HG03565 (cell line): ENCODE results near the gene GPR155.

Source experiments
- ATAC-seq: cut with Tn5 transposase; IDR thresholded peaks from one replicate; pipeline ENCODE4 v1.9.1; 2021; ENCODE audit warnings: mild to moderate bottlenecking, moderate library complexity; ENCODE audit not compliant: unreplicated experiment

Gene GPR155

DNA sequence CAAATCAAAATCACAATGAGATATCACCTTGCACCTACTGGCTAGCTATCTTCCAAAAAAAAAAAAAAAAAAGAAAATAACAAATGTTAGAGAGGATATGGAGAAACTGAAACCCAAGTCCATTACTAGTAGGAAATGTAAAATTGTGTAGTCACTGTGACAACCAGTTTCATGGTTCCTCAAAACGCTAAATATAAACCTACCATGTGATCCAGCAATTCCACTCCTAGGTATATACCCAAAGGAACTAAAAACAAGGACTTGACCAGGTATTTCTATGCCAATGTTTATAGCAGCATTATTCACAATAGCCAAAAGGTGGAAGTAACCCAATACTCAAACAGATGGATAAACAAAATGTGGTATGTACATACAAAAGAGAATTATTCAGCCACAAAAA, 103.0 kb downstream of the GPR155 start:
- ATAC-seq = no peak
